Measurements from ENCODE around the gene UQCRC1. TPM values are rescaled to one million over a fixed set of nuclear protein-coding genes. Genes with fewer than 3 reads are reported as not detected.

Gene UQCRC1
- total RNA-seq, 1 donor from 2014 or later, result 240 TPM

- Mint-ChIP-seq H3K36me3 (peaks cover 28% of the 10 kb centered on the region), H3K4me1 (peaks cover 14% of the 10 kb centered on the region), H3K27ac (no peak overlapping the region), H3K27me3 (ENCODE audit: insufficient read depth, low read depth) (peaks cover 12% of the 10 kb centered on the region), H3K4me3 (no peak overlapping the region), H3K9me3 (no peaks in the 10 kb centered on the region)
- Histone ChIP-seq H2AFZ (replicated peaks) (no peak overlapping the region), H3K36me3 (no peaks in the 10 kb centered on the region), H3K4me3 (no peak overlapping the region), H3K79me2 (ENCODE audit: low read depth) (no peaks in the 10 kb centered on the region), H3K9ac (no peak overlapping the region), H3K27ac (no peak overlapping the region), H3F3A (ENCODE audit: low read depth) (peaks cover 24% of the 10 kb centered on the region), H4K20me1 (ENCODE audit: low read depth) (peaks cover 25% of the 10 kb centered on the region), H3K9me3 (ENCODE audit: low read depth) (no peaks in the 10 kb centered on the region), H3K4me1 (peaks cover 10% of the 10 kb centered on the region), H3K27me3 (peaks cover 8% of the 10 kb centered on the region), H3K4me2 (no peak overlapping the region)
- DNase-seq (ENCODE audit: low spot score), result no peak
- no peak for TF ChIP-seq CTCF (IDR thresholded peaks at IDR 0.05)
- TF ChIP-seq EZH2phosphoT487 (IDR thresholded peaks at IDR 0.05), result no peak
- no peak for TF ChIP-seq EZH2 (IDR thresholded peaks at IDR 0.05)
Measured at GRCh38 chr3:48652923-48653715, 43.7 kb upstream of the UQCRC1 start.

- Mint-ChIP-seq H3K27me3 (ENCODE audit: insufficient read depth, low read depth) (peaks cover 7% of the 10 kb centered on the region), H3K36me3 (peaks cover 22% of the 10 kb centered on the region), H3K9me3 (no peaks in the 10 kb centered on the region), H3K4me3 (no peak overlapping the region), H3K4me1 (peaks cover 14% of the 10 kb centered on the region), H3K27ac (no peak overlapping the region)
- Histone ChIP-seq H3K9me3 (ENCODE audit: low read depth) (no peaks in the 10 kb centered on the region), H2AFZ (replicated peaks) (no peak overlapping the region), H3K79me2 (ENCODE audit: low read depth) (no peaks in the 10 kb centered on the region), H3K27me3 (peaks cover 8% of the 10 kb centered on the region), H3K4me3 (no peak overlapping the region), H4K20me1 (ENCODE audit: low read depth) (peaks cover 18% of the 10 kb centered on the region), H3F3A (ENCODE audit: low read depth) (peaks cover 18% of the 10 kb centered on the region), H3K4me1 (peaks cover 9% of the 10 kb centered on the region), H3K9ac (no peak overlapping the region), H3K36me3 (no peaks in the 10 kb centered on the region), H3K4me2 (no peak overlapping the region), H3K27ac (no peak overlapping the region)
- DNase-seq (ENCODE audit: low spot score), result no peak
- TF ChIP-seq CTCF (IDR thresholded peaks at IDR 0.05), result no peak
- TF ChIP-seq EZH2phosphoT487 (IDR thresholded peaks at IDR 0.05), result no peak
- TF ChIP-seq EZH2 (IDR thresholded peaks at IDR 0.05), result no peak
Measured at GRCh38 chr3:48651771-48652170, 42.3 kb upstream of the UQCRC1 start.

- H2AFZ ChIP-seq (replicated peaks), result no peak overlapping the region
- no peak overlapping the region for H3K27ac ChIP-seq
- H3K4me3 Mint-ChIP-seq, result peak overlapping the region; percentile 66
- no peak overlapping the region for H3K4me2 ChIP-seq
- H4K20me1 ChIP-seq (ENCODE audit: low read depth), result peaks cover 16% of the 10 kb centered on the region
- H3K79me2 ChIP-seq (ENCODE audit: low read depth), result no peaks in the 10 kb centered on the region
- no peaks in the 10 kb centered on the region for H3K36me3 ChIP-seq
- no peaks in the 10 kb centered on the region for H3K9me3 ChIP-seq (ENCODE audit: low read depth)
- no peak overlapping the region for H3K9ac ChIP-seq
- no peak overlapping the region for H3K27ac Mint-ChIP-seq
- TF ChIP-seq CTCF (IDR thresholded peaks at IDR 0.05), result no peak
- no peak for TF ChIP-seq EZH2 (IDR thresholded peaks at IDR 0.05)
- no peak for TF ChIP-seq EZH2phosphoT487 (IDR thresholded peaks at IDR 0.05)
- peaks cover 7% of the 10 kb centered on the region for H3K27me3 Mint-ChIP-seq (ENCODE audit: insufficient read depth, low read depth)
- peaks cover 5% of the 10 kb centered on the region for H3K4me1 ChIP-seq
- peaks cover 22% of the 10 kb centered on the region for H3K36me3 Mint-ChIP-seq
- H3K9me3 Mint-ChIP-seq, result no peaks in the 10 kb centered on the region
- H3K4me1 Mint-ChIP-seq, result peaks cover 14% of the 10 kb centered on the region
- DNase-seq (ENCODE audit: low spot score), result no peak
- no peak overlapping the region for H3K4me3 ChIP-seq
- H3F3A ChIP-seq (ENCODE audit: low read depth), result peaks cover 7% of the 10 kb centered on the region
- peaks cover 8% of the 10 kb centered on the region for H3K27me3 ChIP-seq
Measured at GRCh38 chr3:48650723-48651122, 41.3 kb upstream of the UQCRC1 start.
